Endothelial cell of umbilical vein (primary cell): ENCODE results near the gene BMPR2. TPM values are rescaled to one million over a fixed set of nuclear protein-coding genes. Genes with fewer than 3 reads are reported as not detected.

ENCODE experiments used
- BruUV-seq: library from RNA; stranded (reverse); fragments of 400-500 nt; replicated peaks from 2 replicates; lab custom pipeline; 2021; lab: Mats Ljungman, UMichigan
- CTCF ChIA-PET: fragments of 300-600, 350-600 bp; sonication (Branson Sonifier 250); formaldehyde crosslinking; loops from one replicate; lab custom pipeline; 2021; ENCODE audit warnings: antibody characterized with exemption, inconsistent platforms; lab: Charles Lee
- POLR2A ChIA-PET: fragments of 300-600, 350-600 bp; sonication (Branson Sonifier 250); formaldehyde crosslinking; loops from one replicate; lab custom pipeline; 2021; ENCODE audit warnings: antibody characterized with exemption, inconsistent platforms; lab: Charles Lee
- DNase-seq: peaks from one replicate; pipeline ENCODE4 v3.0.0-alpha.2; 2011; ENCODE audit warnings: low read depth, low spot score
- FAIRE-seq: peaks from 2 replicates; lab custom pipeline; 2011; peaks lifted over from hg19 to GRCh38; lab: Jason Lieb, UNC
- H2AFZ ChIP-seq: 2 replicates; pipeline ENCODE4 v1.6.0; 2012; ENCODE audit warnings: low read depth, low read length, control low read depth, inconsistent platforms
- H3K27ac ChIP-seq: 2 replicates; pipeline ENCODE4 v1.5.1; 2011; ENCODE audit warnings: low read depth, mild to moderate bottlenecking, control low read depth, low read length, moderate library complexity; ENCODE audit not compliant: insufficient read depth
- H3K27me3 ChIP-seq, 2 experiments: 2 replicates each; pipeline versions ENCODE4 v1.6.0 to v1.6.1; 2011; ENCODE audit warnings: low read length in 2 of 2, mixed read lengths in 1 of 2; ENCODE audit not compliant: control insufficient read depth in 2 of 2, insufficient read depth in 2 of 2
- H3K36me3 ChIP-seq, 2 experiments: 2 replicates in 1 of 2; 3 replicates in 1 of 2; pipeline ENCODE4 v1.5.1; 2011; ENCODE audit warnings: low read length in 2 of 2, mild to moderate bottlenecking in 1 of 2, moderate library complexity in 1 of 2; ENCODE audit not compliant: control insufficient read depth in 2 of 2, insufficient read depth in 2 of 2; ENCODE audit errors: extremely low read depth in 1 of 2
- H3K4me1 ChIP-seq: 3 replicates; pipeline ENCODE4 v1.5.1; 2011; ENCODE audit warnings: mild to moderate bottlenecking, low read length; ENCODE audit not compliant: control insufficient read depth, insufficient read depth; ENCODE audit errors: extremely low read depth
- H3K4me2 ChIP-seq: 2 replicates; pipeline ENCODE4 v1.6.1; 2011; ENCODE audit warnings: low read length, control low read depth, mixed read lengths; ENCODE audit not compliant: insufficient read depth
- H3K4me3 ChIP-seq, 3 experiments: fragments of 200-600 bp in 1 of 3; sonication (generic), shearing (Covaris generic) in 1 of 3; replicated peaks in 1 of 3; 2 replicates each; pipeline ENCODE4 v1.5.1; 2011 to 2016; ENCODE audit warnings: control low read depth in 3 of 3, low read length in 3 of 3, mild to moderate bottlenecking in 2 of 3, inconsistent platforms in 1 of 3, low read depth in 1 of 3, moderate library complexity in 1 of 3; ENCODE audit not compliant: insufficient read depth in 1 of 3
- H3K79me2 ChIP-seq: 2 replicates; pipeline ENCODE4 v1.6.0; 2012; ENCODE audit warnings: low read length, inconsistent platforms; ENCODE audit not compliant: control insufficient read depth, insufficient read depth
- H3K9ac ChIP-seq: replicated peaks from 2 replicates; pipeline ENCODE3; 2011; ENCODE audit warnings: low read length, control low read depth; ENCODE audit not compliant: insufficient read depth; ENCODE audit errors: extremely low read depth
- H3K9me1 ChIP-seq: replicated peaks from 3 replicates; pipeline ENCODE4 v1.6.0; 2011; ENCODE audit warnings: mild to moderate bottlenecking, low read length; ENCODE audit not compliant: control insufficient read depth, insufficient read depth; ENCODE audit errors: extremely low read depth
- H3K9me3 ChIP-seq: replicated peaks from 2 replicates; pipeline ENCODE4 v1.5.1; 2012; ENCODE audit warnings: low read length, inconsistent platforms; ENCODE audit not compliant: control insufficient read depth, insufficient read depth
- H4K20me1 ChIP-seq: replicated peaks from 2 replicates; pipeline ENCODE3; 2011; ENCODE audit warnings: mild to moderate bottlenecking, low read length; ENCODE audit not compliant: control insufficient read depth, insufficient read depth; ENCODE audit errors: extremely low read depth
- CTCF ChIP-seq, 2 donors: IDR thresholded peaks; 1 replicate in 1 of 2; 2 replicates in 1 of 2; pipeline ENCODE4 v1.5.1; 2011; ENCODE audit warnings: low read length in 2 of 2, mild to moderate bottlenecking in 2 of 2, moderate library complexity in 2 of 2, control low read depth in 1 of 2, inconsistent platforms in 1 of 2, low read depth in 1 of 2; ENCODE audit not compliant: insufficient read depth in 1 of 2; ENCODE audit errors: extremely low read depth in 1 of 2
- EZH2 ChIP-seq: IDR thresholded peaks from 2 replicates; pipeline ENCODE4 v1.6.1; 2012; ENCODE audit warnings: borderline replicate concordance, low read depth, mild to moderate bottlenecking, moderate library complexity, low read length, inconsistent platforms; ENCODE audit not compliant: severe bottlenecking
- FOS ChIP-seq: IDR thresholded peaks from 2 replicates; pipeline ENCODE4 v1.6.1; 2011; ENCODE audit warnings: mild to moderate bottlenecking, low read length, moderate library complexity, borderline replicate concordance; ENCODE audit not compliant: insufficient read depth
- JUN ChIP-seq: IDR thresholded peaks from 2 replicates; pipeline ENCODE4 v1.6.1; 2011; ENCODE audit warnings: borderline replicate concordance, low read depth; ENCODE audit not compliant: insufficient read length, insufficient read depth
- MAX ChIP-seq: IDR thresholded peaks from 2 replicates; pipeline ENCODE4 v1.6.1; 2011; ENCODE audit not compliant: insufficient read depth, insufficient read length
- POLR2A ChIP-seq: IDR thresholded peaks from 2 replicates; pipeline ENCODE4 v1.6.1; 2012; ENCODE audit warnings: low read depth, mild to moderate bottlenecking, control low read depth, low read length
- POLR2AphosphoS5 ChIP-seq: IDR thresholded peaks from 2 replicates; pipeline ENCODE4 v1.6.1; 2012; ENCODE audit warnings: low read depth, mild to moderate bottlenecking, control low read depth, low read length, moderate library complexity; ENCODE audit not compliant: insufficient read depth
- dilution Hi-C: fragments of 300-500 bp; cut with MboI; formaldehyde crosslinking; loops from one replicate; pipeline ENCODE4 v1.15.0; 2019; ENCODE audit warnings: low sequenced_read_pairs; ENCODE audit not compliant: extremely low pct_ligation_motif_present
- intact Hi-C: fragments of 100-400 bp; cut with micrococcal nuclease; formaldehyde crosslinking; loops from one replicate; pipeline ENCODE4 v1.10.0; 2022
- polyA plus RNA-seq, 4 experiments: library from polyadenylated mRNA; depleted of rRNA in 3 of 4; stranded (reverse) in 3 of 4; unstranded in 1 of 4; fragments of >200 nt; gene quantifications; 2 replicates each; pipeline versions ENCODE4 v1.2.1 to v1.2.3, GENCODE V29; 2011 to 2012; ENCODE audit warnings: missing spikeins in 1 of 4
- total RNA-seq: library from RNA; stranded (reverse); gene quantifications from 2 replicates; pipeline ENCODE4 v1.2.3, GENCODE V29; 2021

BMPR2 gene
- total and polyA plus RNA-seq, 2 donors (not counting 3 experiments of a cell fraction or from before 2014, with no cell fraction given): 35.8 to 113 TPM

- no peak for DNase-seq
- H3K4me2 ChIP-seq: no peak overlapping the region
- H3K4me3 ChIP-seq: no peak overlapping the region
- dilution Hi-C loops: no loop called here
- FAIRE-seq: no peak
- BruUV-seq: no TSS peak
- TF ChIP-seq POLR2A (no peak), CTCF (IDR thresholded peaks at IDR 0.05; ENCODE audit: extremely low read depth in 1 of 2, insufficient read depth in 1 of 2, low read depth in 1 of 2, low read length in 2 of 2) (no peak), POLR2AphosphoS5 (no peak), JUN (no peak), FOS (no peak)
- CTCF ChIA-PET: no interaction called here
- H3K9me1 ChIP-seq: no peaks in the 10 kb centered on the region
- H4K20me1 ChIP-seq: no peaks in the 10 kb centered on the region
- no peaks in the 10 kb centered on the region for H3K4me1 ChIP-seq
- no peaks in the 10 kb centered on the region for H3K27me3 ChIP-seq
- H3K9me3 ChIP-seq: no peaks in the 10 kb centered on the region
- peaks cover 19 to 20% of the 10 kb centered on the region in 2 experiments for H3K36me3 ChIP-seq
- H3K27ac ChIP-seq: no peak overlapping the region
- H3K9ac ChIP-seq: no peak overlapping the region
- no peak overlapping the region for H2AFZ ChIP-seq
- POLR2A ChIA-PET: no interaction called here
- intact Hi-C loops: no loop called here
- H3K79me2 ChIP-seq: no peaks in the 10 kb centered on the region
Observed at GRCh38 chr2:202519453-202519852, 143.3 kb downstream of the BMPR2 start.

GRCh38 chr2:202521470-202521869 lies 145.3 kb downstream of the BMPR2 start:
- FAIRE-seq: no peak
- POLR2A ChIA-PET: no interaction called here
- intact Hi-C loops: no loop called here

More at GRCh38 chr2:202521470-202521869, 145.3 kb downstream of the BMPR2 start:
- H3K9ac ChIP-seq: no peak overlapping the region
- no peak overlapping the region for H3K27ac ChIP-seq
- no peaks in the 10 kb centered on the region for H4K20me1 ChIP-seq
- dilution Hi-C loops: no loop called here
- H3K9me3 ChIP-seq: no peaks in the 10 kb centered on the region
- no peaks in the 10 kb centered on the region for H3K27me3 ChIP-seq
- no peak for DNase-seq
- no peaks in the 10 kb centered on the region for H3K79me2 ChIP-seq
- H3K4me2 ChIP-seq: no peak overlapping the region
- BruUV-seq: no TSS peak
- no peaks in the 10 kb centered on the region for H3K4me1 ChIP-seq
- CTCF ChIA-PET: no interaction called here
- peaks cover 16 to 22% of the 10 kb centered on the region in 2 experiments for H3K36me3 ChIP-seq
- TF ChIP-seq JUN (no peak), FOS (no peak), POLR2AphosphoS5 (no peak), EZH2 (no peak), POLR2A (no peak), MAX (no peak), CTCF (IDR thresholded peaks at IDR 0.05; ENCODE audit: extremely low read depth in 1 of 2, insufficient read depth in 1 of 2, low read depth in 1 of 2, low read length in 2 of 2) (no peak)
- H3K4me3 ChIP-seq: no peak overlapping the region
- H2AFZ ChIP-seq: no peak overlapping the region
- no peaks in the 10 kb centered on the region for H3K9me1 ChIP-seq
